Measurements from ENCODE around the gene HIBCH. TPM values are rescaled to one million over a fixed set of nuclear protein-coding genes. Genes with fewer than 3 reads are reported as not detected.
"Not testable (repeated sequence)": the region's sequence is repeated elsewhere in the genome, so short reads cannot be mapped to it uniquely, and the experiment has no call there.

The HIBCH gene
- total RNA-seq, 1 donor from 2014 or later, result 27.1 TPM

DNA sequence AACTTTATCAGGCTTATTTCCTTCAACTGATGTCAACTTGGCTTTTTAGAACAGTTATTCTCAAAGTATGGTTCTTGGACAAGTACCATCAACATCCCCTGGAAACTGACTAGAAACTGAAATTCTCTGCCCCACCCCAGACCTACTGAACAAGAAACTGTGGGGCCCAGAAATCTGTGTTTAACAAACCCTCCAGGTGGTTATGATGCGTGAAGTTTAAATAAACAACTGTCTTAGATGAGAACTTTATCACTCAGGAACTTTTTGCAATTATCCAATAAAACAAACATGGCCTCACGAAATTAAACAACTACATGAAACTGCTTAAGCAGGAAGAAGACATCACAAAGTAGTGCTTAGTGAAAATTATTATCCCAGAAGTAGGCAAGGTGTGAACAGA, 4.4 kb downstream of the HIBCH start:
- DNase-seq (ENCODE audit: low spot score), result no peak
- Mint-ChIP-seq H3K36me3 (ENCODE audit: low read depth) (peaks cover 20% of the 10 kb centered on the region), H3K27ac (no peak overlapping the region), H3K27me3 (ENCODE audit: insufficient read depth) (no peaks in the 10 kb centered on the region), H3K4me3 (no peak overlapping the region), H3K4me1 (ENCODE audit: low read depth) (peaks cover 39% of the 10 kb centered on the region), H3K9me3 (no peaks in the 10 kb centered on the region)
- intact Hi-C loops (cut with micrococcal nuclease), result loop anchor here (5.0 to 10.0 kb wide), 3 partner anchors 47 to 710 kb away; no protein-coding TSS in a partner anchor

- no peak for DNase-seq (ENCODE audit: low spot score)
- peaks cover 33% of the 10 kb centered on the region for H3K4me1 Mint-ChIP-seq (ENCODE audit: low read depth)
- no peaks in the 10 kb centered on the region for H3K9me3 Mint-ChIP-seq
- no peak overlapping the region for H3K27ac Mint-ChIP-seq
- intact Hi-C loops (cut with micrococcal nuclease), result loop anchor here (1.0 to 10.0 kb wide), 2 partner anchors 225 to 711 kb away; no protein-coding TSS in a partner anchor
- no peak overlapping the region for H3K4me3 Mint-ChIP-seq
- no peaks in the 10 kb centered on the region for H3K27me3 Mint-ChIP-seq (ENCODE audit: insufficient read depth)
- peaks cover 25% of the 10 kb centered on the region for H3K36me3 Mint-ChIP-seq (ENCODE audit: low read depth)
Observed at GRCh38 chr2:190313880-190314279, 5.7 kb downstream of the HIBCH start.

DNA sequence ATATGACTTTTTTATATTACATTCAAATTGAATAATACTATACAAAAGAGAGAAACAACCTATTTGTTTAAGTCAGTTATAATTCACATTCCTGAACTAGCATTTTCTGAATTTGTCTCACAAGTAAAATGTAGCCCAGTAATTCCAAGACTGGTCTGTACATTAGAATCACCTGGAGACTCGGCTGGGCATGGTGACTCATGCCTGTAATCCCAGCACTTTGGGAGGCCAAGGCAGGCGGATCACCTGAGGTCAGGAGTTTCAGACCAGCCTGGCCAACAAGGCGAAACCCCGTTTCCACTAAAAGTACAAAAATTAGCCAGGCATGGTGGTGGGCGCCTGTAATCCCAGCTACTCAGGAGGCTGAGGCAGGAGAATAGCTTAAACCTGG, 7.0 kb downstream of the HIBCH start:
- peaks cover 21% of the 10 kb centered on the region for H3K4me1 Mint-ChIP-seq (ENCODE audit: low read depth)
- not testable (repeated sequence) for H3K27me3 Mint-ChIP-seq (ENCODE audit: insufficient read depth); H3K9me3 Mint-ChIP-seq; H3K27ac Mint-ChIP-seq; H3K4me3 Mint-ChIP-seq; DNase-seq (ENCODE audit: low spot score)
- H3K36me3 Mint-ChIP-seq (ENCODE audit: low read depth), result peaks cover 29% of the 10 kb centered on the region
- intact Hi-C loops (cut with micrococcal nuclease), result loop anchor here (10.0 kb wide), 1 partner anchor 712 kb away; no protein-coding TSS in a partner anchor

DNA sequence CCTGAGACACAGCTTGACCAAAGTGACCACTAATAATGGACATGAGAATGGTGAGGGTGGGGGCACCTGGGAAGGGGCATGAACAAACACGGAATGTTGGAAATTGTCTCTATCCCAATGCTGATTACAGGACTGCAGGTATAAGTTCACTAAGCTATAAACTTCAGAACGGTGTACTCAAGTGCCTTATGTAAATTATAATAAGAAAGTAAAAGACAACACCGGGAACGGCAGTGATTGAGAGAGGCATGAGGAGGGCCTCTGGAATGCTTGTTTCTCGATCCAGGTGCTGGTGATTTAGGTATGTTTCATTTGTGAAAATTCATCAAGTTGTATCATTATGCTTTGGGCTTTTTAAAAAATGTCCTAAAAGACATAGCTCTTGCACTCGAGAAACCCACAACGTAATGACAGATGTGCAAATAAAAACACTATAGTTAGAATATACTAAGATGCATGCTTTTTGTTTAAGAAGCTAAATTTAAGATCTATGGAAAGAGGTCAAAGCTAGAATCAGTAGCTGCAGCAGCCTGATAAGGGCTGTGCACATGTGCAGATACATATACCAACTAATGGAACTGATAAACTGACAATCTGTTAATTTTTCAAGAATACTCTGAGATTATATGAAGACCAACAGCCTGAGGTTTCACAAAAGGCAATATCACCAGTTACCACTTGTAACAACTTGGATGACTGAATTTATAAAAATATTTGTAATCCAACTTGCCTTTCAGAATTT, 7.6 kb downstream of the HIBCH start:
- H3K27ac Mint-ChIP-seq, result no peak overlapping the region
- H3K4me3 Mint-ChIP-seq, result no peak overlapping the region
- DNase-seq (ENCODE audit: low spot score), result no peak
- intact Hi-C loops (cut with micrococcal nuclease), result loop anchor here (10.0 kb wide), 1 partner anchor 713 kb away; no protein-coding TSS in a partner anchor
- H3K4me1 Mint-ChIP-seq (ENCODE audit: low read depth), result peaks cover 15% of the 10 kb centered on the region
- peaks cover 24% of the 10 kb centered on the region for H3K36me3 Mint-ChIP-seq (ENCODE audit: low read depth)
- H3K9me3 Mint-ChIP-seq, result no peaks in the 10 kb centered on the region
- H3K27me3 Mint-ChIP-seq (ENCODE audit: insufficient read depth), result no peaks in the 10 kb centered on the region

- H3K4me3 Mint-ChIP-seq, result no peak overlapping the region
- H3K36me3 Mint-ChIP-seq (ENCODE audit: low read depth), result peaks cover 22% of the 10 kb centered on the region
- H3K4me1 Mint-ChIP-seq (ENCODE audit: low read depth), result peaks cover 8% of the 10 kb centered on the region
- no peak for DNase-seq (ENCODE audit: low spot score)
- no peaks in the 10 kb centered on the region for H3K9me3 Mint-ChIP-seq
- no peak overlapping the region for H3K27ac Mint-ChIP-seq
- intact Hi-C loops (cut with micrococcal nuclease), result no loop called here
- H3K27me3 Mint-ChIP-seq (ENCODE audit: insufficient read depth), result no peaks in the 10 kb centered on the region
Observed at GRCh38 chr2:190308031-190308430, 11.6 kb downstream of the HIBCH start.

- H3K9me3 Mint-ChIP-seq, result peaks cover 13% of the 10 kb centered on the region
- peaks cover 32% of the 10 kb centered on the region for H3K36me3 Mint-ChIP-seq (ENCODE audit: low read depth)
- DNase-seq (ENCODE audit: low spot score), result no peak
- H3K27me3 Mint-ChIP-seq (ENCODE audit: insufficient read depth), result no peaks in the 10 kb centered on the region
- H3K27ac Mint-ChIP-seq, result no peak overlapping the region
- H3K4me1 Mint-ChIP-seq (ENCODE audit: low read depth), result peaks cover 8% of the 10 kb centered on the region
- no peak overlapping the region for H3K4me3 Mint-ChIP-seq
- intact Hi-C loops (cut with micrococcal nuclease), result no loop called here
Observed at GRCh38 chr2:190304404-190304803, 15.2 kb downstream of the HIBCH start.

DNA sequence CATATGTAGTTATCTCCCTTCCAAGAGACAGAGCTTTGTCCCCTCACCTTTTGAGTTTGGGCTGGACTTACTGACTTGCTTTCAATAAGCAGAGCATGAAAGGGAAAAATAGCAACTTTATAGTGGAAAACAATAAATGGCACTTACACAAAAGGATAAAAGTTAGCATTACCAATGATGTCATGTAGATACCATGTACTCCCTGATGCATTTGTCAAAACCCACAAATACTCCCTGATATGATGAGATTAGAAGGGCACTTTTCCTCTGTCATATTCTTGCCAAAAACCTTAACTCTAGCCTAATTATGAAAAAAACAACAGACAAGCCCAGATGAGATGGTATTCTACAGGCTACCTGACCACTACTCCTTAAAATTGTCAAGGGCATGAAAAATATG, 16.0 kb downstream of the HIBCH start:
- Mint-ChIP-seq H3K9me3 (peaks cover 13% of the 10 kb centered on the region), H3K36me3 (ENCODE audit: low read depth) (peaks cover 32% of the 10 kb centered on the region), H3K27me3 (ENCODE audit: insufficient read depth) (no peaks in the 10 kb centered on the region), H3K27ac (no peak overlapping the region), H3K4me1 (ENCODE audit: low read depth) (peaks cover 8% of the 10 kb centered on the region), H3K4me3 (no peak overlapping the region)
- intact Hi-C loops (cut with micrococcal nuclease), result no loop called here
- DNase-seq (ENCODE audit: low spot score), result no peak

DNA sequence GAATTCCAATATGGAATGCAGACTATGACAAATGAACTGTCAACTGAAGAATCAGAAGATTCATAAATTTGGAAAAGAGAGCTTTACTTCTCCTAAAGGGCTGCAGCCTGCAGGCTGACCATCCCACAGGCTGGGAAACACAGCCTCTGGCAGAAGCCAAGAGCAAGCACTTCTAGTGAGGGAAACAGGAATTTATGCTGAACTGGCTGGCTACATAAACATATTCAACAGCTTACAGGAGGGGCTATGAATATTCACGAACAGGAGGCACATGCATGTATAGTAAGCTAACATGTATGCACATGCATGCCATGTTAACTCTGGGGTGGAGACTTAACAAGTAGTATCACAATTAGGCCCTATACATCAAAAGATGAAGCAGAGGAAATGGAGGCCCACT, 17.6 kb downstream of the HIBCH start:
- no peak for DNase-seq (ENCODE audit: low spot score)
- peaks cover 13% of the 10 kb centered on the region for H3K9me3 Mint-ChIP-seq
- H3K27ac Mint-ChIP-seq, result no peak overlapping the region
- H3K4me1 Mint-ChIP-seq (ENCODE audit: low read depth), result peaks cover 8% of the 10 kb centered on the region
- intact Hi-C loops (cut with micrococcal nuclease), result no loop called here
- H3K36me3 Mint-ChIP-seq (ENCODE audit: low read depth), result peaks cover 34% of the 10 kb centered on the region
- H3K4me3 Mint-ChIP-seq, result no peak overlapping the region
- no peaks in the 10 kb centered on the region for H3K27me3 Mint-ChIP-seq (ENCODE audit: insufficient read depth)

DNA sequence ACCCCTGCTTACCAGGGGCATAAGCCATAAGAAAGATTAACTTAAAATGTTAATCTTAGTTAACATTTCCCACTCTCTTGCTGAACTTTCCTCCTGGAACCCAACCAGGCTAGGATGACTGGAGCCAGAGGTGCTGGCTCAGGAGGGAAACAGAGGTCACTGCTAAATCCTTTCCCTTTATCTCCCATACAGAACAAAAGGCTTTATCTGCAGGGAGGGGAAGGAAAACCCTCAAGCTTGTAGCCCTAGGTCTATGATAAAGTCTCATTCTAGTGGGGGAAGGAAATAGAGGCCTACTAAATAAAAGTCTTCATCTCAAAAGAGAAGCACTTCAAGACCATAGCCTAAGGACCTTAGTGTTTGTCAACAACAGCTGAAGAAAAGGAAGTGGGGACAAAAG, 18.6 kb downstream of the HIBCH start:
- Mint-ChIP-seq H3K27ac (no peak overlapping the region), H3K27me3 (ENCODE audit: insufficient read depth) (no peaks in the 10 kb centered on the region), H3K4me1 (ENCODE audit: low read depth) (peaks cover 8% of the 10 kb centered on the region), H3K4me3 (no peak overlapping the region), H3K9me3 (peaks cover 13% of the 10 kb centered on the region), H3K36me3 (ENCODE audit: low read depth) (peaks cover 35% of the 10 kb centered on the region)
- intact Hi-C loops (cut with micrococcal nuclease), result no loop called here
- no peak for DNase-seq (ENCODE audit: low spot score)

DNA sequence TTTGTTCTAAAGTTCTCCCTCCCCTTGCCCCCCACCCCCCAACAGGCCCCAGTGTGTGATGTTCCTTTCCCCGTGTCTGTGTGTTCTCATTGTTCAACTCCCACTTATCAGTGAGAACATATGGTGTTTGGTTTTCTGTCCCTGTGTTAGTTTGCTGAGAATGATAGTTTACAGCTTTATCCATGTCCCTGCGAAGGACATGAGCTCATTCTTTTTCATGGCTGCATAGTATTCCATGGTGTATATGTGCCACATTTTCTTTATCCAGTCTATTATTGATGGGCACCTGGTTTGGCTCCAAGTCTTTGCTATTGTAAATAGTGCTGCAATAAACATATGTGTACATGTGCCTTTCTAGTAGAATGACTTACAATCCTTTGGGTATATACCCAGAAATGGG, 21.7 kb downstream of the HIBCH start:
- H3K4me3 Mint-ChIP-seq; H3K4me1 Mint-ChIP-seq (ENCODE audit: low read depth); intact Hi-C loops (cut with micrococcal nuclease); DNase-seq (ENCODE audit: low spot score); H3K27ac Mint-ChIP-seq; H3K27me3 Mint-ChIP-seq (ENCODE audit: insufficient read depth): not testable (repeated sequence)
- H3K9me3 Mint-ChIP-seq, result peaks cover 13% of the 10 kb centered on the region
- H3K36me3 Mint-ChIP-seq (ENCODE audit: low read depth), result peaks cover 37% of the 10 kb centered on the region

DNA sequence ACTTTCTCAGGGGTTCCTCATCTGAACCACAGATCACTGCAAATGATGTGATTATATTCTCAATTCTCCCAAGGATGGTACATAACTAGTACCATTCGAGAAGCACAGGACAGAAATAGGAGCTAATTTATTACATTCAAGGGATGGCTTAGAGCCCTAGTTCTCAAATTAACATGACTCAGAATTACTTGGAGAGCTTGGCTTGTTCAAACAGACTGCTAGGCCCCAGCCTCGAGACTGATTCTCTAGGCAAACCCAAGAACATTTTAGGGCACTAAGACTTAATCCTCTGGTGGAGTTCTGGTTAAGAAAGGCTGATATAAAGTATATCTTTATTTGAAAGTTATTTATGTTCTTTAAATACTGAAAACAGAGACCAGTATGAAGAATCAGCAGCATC, 35.8 kb downstream of the HIBCH start:
- DNase-seq (ENCODE audit: low spot score), result no peak
- Mint-ChIP-seq H3K27me3 (ENCODE audit: insufficient read depth) (no peaks in the 10 kb centered on the region), H3K9me3 (no peaks in the 10 kb centered on the region), H3K27ac (no peak overlapping the region), H3K4me1 (ENCODE audit: low read depth) (peaks cover 4% of the 10 kb centered on the region), H3K4me3 (no peak overlapping the region), H3K36me3 (ENCODE audit: low read depth) (peaks cover 26% of the 10 kb centered on the region)
- intact Hi-C loops (cut with micrococcal nuclease), result no loop called here

DNA sequence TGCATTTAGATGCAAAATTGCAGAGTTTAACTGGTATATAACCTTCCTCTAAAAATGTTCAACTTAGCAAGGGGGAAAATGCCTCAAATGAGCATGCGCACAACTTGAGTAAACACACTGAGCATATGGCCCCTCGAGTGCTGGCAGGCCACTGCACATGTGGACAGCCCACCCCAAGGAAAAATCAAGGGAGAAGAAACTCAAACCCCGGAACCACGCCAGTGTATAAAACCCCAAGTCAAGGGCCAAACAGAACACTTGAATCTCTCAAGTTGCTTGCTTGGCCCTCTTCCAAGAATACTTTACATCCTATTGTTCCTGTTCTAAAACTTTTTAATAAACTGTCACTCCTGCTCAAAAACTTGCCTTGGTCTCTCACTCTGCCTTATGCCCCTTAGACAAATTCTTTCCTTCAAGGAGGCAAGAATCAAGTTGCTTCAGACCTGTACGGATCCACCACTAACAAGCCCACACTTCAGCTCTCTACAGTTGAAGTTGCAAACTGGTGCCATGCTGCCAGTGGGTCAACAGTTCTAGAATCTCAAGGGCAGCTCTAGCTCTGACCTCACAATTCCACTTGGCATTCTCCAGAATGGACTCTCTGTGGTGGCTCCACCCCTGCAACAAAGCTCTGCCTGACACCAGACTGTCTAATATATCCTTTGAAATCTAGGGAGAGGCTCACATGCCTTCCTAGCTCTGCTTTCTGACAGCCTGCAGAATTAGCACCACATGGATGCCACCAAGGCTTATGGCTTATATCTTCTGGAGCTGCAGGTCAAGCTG, 38.9 kb downstream of the HIBCH start:
- H3K4me1 Mint-ChIP-seq (ENCODE audit: low read depth), result peaks cover 7% of the 10 kb centered on the region
- no peaks in the 10 kb centered on the region for H3K9me3 Mint-ChIP-seq
- peaks cover 18% of the 10 kb centered on the region for H3K36me3 Mint-ChIP-seq (ENCODE audit: low read depth)
- no peak overlapping the region for H3K4me3 Mint-ChIP-seq
- intact Hi-C loops (cut with micrococcal nuclease), result no loop called here
- no peak overlapping the region for H3K27ac Mint-ChIP-seq
- H3K27me3 Mint-ChIP-seq (ENCODE audit: insufficient read depth), result no peaks in the 10 kb centered on the region
- DNase-seq (ENCODE audit: low spot score), result no peak
